ENCODE data around the gene DENR.
"Not testable (repeated sequence)": the region's sequence is repeated elsewhere in the genome, so short reads cannot be mapped to it uniquely, and the experiment has no call there.

Gene DENR

DNA sequence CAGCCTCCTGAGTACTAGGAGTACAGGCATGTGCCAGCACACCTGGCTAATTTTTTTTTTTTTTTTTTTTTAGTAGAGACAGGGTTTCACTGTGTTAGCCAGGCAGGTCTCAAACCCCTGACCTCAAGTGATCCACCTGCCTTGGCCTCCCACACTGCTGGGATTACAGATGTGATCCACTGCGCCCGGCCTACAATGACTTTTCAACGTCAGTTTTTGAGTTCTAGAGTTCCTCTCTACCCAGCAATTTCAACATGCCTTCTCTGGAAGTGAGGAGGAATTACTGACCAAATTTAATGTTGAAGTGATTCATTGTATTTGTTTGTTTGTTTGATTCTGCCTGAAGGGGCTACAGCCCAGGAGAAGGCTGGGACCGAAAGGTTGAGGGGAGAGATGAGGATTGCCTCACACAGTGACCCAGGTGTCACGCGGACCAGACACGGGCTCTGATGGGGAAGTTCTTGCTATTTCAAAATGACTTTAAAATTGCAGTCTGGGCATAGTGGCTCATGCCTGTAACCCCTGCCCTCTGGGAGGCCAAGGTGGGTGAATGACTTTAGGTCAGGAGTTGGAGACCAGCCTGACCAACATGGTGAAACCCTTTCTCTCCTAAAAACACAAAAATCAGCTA is 8.6 kb upstream of the DENR start:
- DNase-seq: peak; percentile 81 to 93 (median 90)

DNA sequence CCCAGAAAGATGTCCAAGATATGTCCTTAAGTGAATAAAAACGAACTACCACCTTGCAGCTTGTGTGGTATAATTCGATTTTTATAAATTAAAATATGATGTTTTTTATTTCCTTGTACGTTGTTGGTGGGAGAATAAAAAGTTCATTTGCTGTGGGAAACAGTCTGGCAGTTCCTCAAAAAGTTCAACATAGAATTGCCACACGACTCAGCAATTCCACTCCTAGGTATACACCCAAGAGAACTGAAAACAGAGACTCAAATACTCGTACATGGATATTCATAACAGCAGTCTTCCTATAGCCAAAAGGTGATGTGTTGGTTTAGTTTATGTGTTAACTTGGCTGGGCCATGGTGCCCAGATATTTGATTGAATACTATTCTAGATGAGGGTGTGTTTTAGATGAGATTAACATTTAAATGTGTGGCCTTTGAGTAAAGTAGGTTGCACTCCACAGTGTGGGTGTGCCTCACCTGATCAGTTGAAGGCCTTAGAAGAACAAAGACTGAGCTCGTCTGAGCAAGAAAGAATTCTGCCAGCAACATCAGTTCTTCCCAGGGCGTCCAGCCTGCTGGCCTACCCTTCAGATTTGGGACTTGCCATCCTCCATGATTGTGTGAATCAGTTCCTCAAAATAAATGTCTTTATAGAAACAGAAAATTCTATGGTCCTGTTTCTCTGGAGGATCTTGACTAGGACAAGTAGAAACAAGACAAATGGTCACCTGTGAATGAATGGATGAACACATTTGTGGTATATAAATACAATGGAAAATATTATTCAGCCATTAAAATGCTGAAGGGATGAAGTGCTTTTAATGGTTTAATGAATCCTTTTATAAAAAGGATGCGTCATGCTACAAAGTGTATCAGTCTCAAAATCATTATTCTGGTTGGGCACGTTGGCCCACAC is 5.1 kb upstream of the DENR start:
- peak in 3 of 4 experiments; percentile 28 to 60 (median 37) for DNase-seq

DNA sequence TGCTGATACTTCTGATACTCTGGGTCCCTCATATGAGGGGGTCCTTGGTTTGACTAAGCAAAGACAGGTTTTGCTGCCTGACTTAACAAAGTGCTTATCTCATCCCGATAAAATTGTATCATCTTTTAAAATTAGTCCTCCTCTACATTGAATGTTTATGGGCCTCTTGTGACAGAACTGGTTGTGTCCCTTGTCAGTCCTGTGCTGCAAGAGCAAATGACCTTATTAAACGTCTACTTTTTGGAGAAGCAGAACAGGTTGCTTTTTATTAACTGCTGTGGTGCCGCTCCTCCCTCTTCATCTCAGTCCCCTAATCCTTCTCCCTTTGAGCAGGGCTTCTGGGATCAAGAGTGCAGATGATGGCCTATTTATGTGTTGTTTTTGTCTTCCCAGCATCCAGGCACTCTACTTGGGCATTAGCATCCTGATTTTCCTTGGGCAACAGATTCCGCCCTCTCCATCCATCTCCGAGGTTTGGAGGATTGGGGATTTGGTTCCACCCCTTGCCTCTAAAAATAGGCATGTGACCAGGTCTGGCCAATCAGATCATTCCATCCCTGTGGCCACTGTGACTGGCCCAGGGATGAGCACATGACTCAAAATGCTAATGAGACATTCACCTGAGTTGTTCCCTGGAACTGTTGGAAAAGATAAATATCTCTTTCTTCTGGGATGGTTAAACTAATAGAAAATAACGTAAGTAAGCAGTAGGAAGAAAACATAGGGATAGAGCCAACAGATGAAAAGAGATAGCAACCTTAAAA is 2.9 kb upstream of the DENR start:
- DNase-seq: no peak

- not testable (repeated sequence) for DNase-seq
Measured at GRCh38 chr12:122750781-122751515, 1.7 kb upstream of the DENR start.

- peak in 3 of 4 experiments; percentile 21 to 37 (median 35) for DNase-seq
Measured at GRCh38 chr12:122753319-122753650, 661 bp downstream of the DENR start.

DNA sequence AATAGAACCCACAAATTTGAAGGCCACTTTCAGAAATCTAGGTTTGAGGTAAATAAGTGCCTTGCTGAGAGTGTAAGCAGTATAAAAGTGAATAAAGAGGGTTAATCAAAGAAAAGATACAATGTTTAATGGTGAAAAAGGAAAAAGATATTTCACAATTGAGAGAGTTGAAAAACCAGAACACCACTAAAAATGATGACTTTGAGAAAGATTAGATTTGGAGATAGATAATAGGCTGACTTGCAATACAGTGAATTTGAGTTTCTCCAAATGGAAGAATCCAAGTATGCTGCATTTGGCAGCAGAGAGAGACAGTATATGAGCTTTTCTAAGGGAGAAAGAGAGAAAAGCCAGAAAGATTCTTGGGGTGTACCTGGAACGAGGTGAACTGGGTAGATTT is 2.2 kb downstream of the DENR start:
- no peak for DNase-seq

DNA sequence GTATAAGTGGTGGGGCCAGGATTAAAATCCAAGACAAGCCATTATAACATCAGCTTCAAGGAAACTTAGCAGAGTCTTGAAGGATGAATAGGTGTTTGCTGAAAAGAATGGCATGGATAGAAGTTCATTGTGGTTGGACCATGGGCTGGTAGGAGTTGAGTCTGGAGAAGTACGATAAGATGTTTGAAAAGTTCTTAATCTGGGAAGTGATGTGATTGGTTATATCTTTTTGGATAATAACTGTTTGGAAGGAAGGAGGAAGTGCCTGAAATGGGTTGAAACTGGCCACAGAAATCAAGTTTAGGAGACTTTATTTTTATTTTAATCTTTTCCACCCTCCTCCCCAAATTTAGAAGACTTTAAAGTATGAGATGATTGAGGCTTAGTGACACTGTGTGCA is 4.9 kb downstream of the DENR start:
- DNase-seq: no peak

DNA sequence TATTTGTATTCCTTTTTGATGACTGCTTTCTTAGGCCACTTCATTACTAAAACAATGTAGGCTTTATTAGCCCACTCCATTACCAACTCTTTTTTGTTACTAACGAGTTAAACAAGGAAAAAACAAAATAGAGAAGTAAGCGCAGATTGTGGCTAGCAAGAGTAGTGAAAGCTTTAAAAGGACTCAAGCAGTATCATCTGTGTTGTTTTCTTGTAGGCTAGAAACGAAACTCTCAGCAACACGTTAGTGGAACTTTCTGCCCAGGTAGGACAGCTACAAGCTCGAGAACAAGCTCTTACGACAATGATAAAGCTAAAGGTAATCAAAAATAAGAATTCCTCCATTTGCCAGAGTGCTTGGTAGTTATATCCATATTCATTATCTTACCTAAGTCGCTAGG is 32.9 kb downstream of the DENR start:
- DNase-seq: no peak

DNA sequence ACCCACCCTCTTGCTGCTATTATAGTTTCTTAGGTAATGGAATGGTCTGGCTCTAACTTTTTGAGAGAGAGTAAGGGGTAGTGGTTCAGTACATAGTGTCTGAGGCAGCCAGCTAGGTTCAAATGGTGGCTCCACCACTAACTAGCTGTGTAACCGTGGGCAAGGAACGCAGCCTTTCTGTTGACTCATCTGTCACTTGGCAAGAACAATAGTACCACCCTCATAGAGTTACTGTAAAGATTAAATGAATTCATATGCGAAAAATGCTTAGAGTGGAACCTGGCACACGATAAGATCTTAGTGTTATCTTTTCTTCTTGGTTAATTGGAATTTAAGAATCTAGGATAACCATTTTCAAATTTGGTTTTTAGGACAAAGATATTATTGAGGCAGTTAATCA is 35.8 kb downstream of the DENR start:
- DNase-seq: no peak

GRCh38 chr12:122789637-122790036 is 37.0 kb downstream of the DENR start:
- DNase-seq: no peak

DNA sequence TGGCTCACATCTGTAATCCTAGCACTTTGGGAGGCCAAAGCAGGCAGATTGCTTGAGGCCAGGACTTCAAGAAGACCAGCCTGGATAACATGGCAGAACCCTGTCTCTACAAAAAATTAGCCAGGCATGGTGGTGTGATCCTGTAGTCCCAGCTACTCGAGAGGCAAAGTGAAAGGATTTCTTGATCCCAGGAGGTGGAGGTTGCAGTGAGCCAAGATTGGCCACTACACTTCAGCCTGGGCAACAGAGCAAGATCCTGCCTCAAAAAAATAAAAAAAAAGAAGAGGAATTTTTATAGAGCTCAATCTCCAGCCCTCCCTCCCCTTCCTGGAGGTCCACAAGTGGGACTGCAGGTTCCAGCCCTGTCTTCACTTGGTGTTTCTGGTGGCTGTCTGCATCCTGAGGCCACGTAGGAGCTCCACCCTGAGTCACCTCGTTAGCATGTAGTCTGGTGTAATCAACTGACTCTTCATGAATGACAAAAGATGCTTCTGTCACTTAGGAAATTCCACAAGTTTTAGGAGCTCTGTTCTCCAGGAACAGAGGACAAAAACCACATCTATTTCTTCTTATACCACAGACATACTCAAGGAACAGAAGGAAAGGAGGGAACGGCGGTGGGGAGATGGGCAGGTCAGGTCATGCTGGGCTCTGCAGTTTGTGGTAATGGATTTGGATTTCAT is 37.9 kb downstream of the DENR start:
- no peak for DNase-seq

- DNase-seq: peak; percentile 40 to 80 (median 62)
Measured at GRCh38 chr12:122793685-122794106, 41.1 kb downstream of the DENR start.

GRCh38 chr12:122795807-122796206 is 43.2 kb downstream of the DENR start:
- no peak for DNase-seq

- DNase-seq: no peak
Measured at GRCh38 chr12:122799641-122800243, 47.1 kb downstream of the DENR start.

- no peak for DNase-seq
Measured at GRCh38 chr12:122803937-122804336, 51.3 kb downstream of the DENR start.

DNA sequence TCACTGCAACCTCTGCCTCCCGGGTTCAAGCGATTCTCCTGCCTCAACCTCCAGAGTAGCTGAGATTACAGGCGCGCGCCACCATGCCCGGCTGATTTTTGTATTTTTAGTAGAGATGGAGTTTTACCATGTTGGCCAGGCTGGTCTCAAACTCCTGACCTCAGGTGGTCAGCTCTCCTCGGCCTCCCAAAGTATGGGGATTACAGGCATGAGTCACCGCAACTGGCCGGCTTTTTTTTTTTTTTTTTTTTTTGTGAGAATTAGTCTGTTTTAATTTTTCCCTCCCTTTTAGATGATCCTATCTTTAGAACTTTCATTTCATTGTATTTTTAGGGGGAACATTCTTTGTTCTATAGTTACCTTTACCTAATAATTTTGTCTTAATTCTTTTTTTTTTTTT is 52.3 kb downstream of the DENR start:
- not testable (repeated sequence) for DNase-seq

DNA sequence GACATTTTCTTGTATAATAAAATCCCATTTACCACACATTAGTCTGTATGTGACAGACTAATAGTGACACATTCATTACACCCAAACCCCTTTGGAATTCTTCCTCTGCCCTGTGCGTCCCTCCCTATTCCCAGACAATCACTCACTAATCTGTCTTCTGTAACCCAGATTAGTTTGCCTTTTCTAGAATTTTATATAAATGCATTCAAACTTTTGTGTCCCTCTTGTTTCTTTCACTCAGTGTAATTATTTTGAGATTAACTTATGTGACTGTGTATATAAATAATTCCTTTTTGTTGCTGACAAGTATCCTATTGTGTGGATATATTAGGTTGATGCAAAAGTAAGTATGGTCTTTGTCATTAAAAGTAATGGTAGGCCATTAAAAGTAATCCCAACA is 55.0 kb downstream of the DENR start:
- DNase-seq: no peak

- no peak for DNase-seq
Measured at GRCh38 chr12:122811777-122812176, 59.2 kb downstream of the DENR start.

- DNase-seq: peak; percentile 8 to 49 (median 43)
Measured at GRCh38 chr12:122813310-122813713, 60.7 kb downstream of the DENR start.

DNA sequence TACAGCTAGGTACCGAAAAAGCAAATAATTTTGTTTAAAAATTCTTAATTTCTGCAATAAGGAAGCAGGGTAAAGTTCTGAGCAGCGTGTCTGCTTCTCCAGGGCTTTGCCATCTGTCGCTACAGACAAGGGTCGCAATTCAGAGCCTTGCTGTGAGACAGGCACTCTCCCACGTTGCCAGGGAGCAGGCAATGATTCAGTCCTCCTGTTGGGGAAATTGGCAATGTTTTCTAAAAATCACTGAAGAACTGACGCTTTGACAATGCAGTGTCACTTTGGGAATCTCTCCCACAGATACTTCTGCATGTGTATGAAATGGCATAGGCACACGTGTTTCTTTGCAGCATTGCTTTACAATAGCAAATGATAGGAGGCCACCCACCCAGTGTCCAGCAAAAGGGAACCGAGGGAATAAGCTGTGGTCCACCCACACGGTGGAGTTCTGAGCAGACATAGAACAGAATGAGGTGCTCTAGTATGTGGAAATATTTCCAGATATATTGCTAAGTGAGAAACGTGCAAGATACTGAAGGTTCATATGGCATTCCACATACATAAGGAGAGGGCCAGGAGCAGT is 66.7 kb downstream of the DENR start:
- peak in 3 of 4 experiments; percentile 24 to 45 (median 32) for DNase-seq

GRCh38 chr12:122820138-122820537 is 67.5 kb downstream of the DENR start:
- no peak for DNase-seq
